IMR-90 (cell line): ENCODE data around the gene PES1. TPM values are rescaled to one million over a fixed set of nuclear protein-coding genes. Genes with fewer than 3 reads are reported as not detected.

Experiments
- ATAC-seq: fragments of 200-7000 bp; cut with Tn5 transposase; 2 replicates; pipeline ENCODE4 v1.9.1; 2020; ENCODE audit warnings: low read depth, mild to moderate bottlenecking, moderate library complexity
- BruUV-seq: library from RNA; stranded (reverse); fragments of 400-500 nt; replicated peaks from 2 replicates; lab custom pipeline; 2021; lab: Mats Ljungman, UMichigan
- CTCF ChIA-PET: fragments of 300-600 bp; formaldehyde crosslinking; extraction: SDS; loops from one replicate; lab custom pipeline; 2021; ENCODE audit warnings: antibody characterized with exemption; lab: Yijun Ruan, JAX
- POLR2A ChIA-PET: fragments of 300-600 bp; sonication (Branson Sonifier 250); formaldehyde crosslinking; loops from one replicate; lab custom pipeline; 2022; ENCODE audit warnings: antibody characterized with exemption; ENCODE audit not compliant: unreplicated experiment; lab: Charles Lee
- DNase-seq: peaks from one replicate; pipeline ENCODE4 v3.0.0; 2013
- H2AFZ ChIP-seq: replicated peaks from 2 replicates; pipeline ENCODE3; 2013; ENCODE audit warnings: low read length, mild to moderate bottlenecking; ENCODE audit not compliant: poor library complexity
- H2AK5ac ChIP-seq: 2 replicates; pipeline ENCODE4 v1.6.1; 2013; ENCODE audit warnings: low read depth, low read length, inconsistent platforms
- H2AK9ac ChIP-seq: replicated peaks from 2 replicates; pipeline ENCODE3; 2013; ENCODE audit warnings: mild to moderate bottlenecking, low read depth, low read length, moderate library complexity; ENCODE audit not compliant: poor library complexity
- H2BK120ac ChIP-seq: 2 replicates; pipeline ENCODE4 v1.6.1; 2013; ENCODE audit warnings: low read depth, low read length, inconsistent platforms
- H2BK15ac ChIP-seq: 3 replicates; pipeline ENCODE4 v1.6.1; 2013; ENCODE audit warnings: low read depth, low read length, inconsistent platforms
- H2BK20ac ChIP-seq: 2 replicates; pipeline ENCODE4 v1.6.1; 2013; ENCODE audit warnings: low read depth, mild to moderate bottlenecking, inconsistent platforms, low read length, moderate library complexity
- H2BK5ac ChIP-seq: 2 replicates; pipeline ENCODE4 v1.6.1; 2013; ENCODE audit warnings: mild to moderate bottlenecking, low read depth, low read length, inconsistent platforms; ENCODE audit not compliant: poor library complexity, severe bottlenecking
- H3K14ac ChIP-seq: replicated peaks from 2 replicates; pipeline ENCODE4 v1.6.1; 2013; ENCODE audit warnings: low read depth, low read length, inconsistent platforms
- H3K18ac ChIP-seq: 2 replicates; pipeline ENCODE4 v1.6.1; 2013; ENCODE audit warnings: low read depth, low read length, control low read depth
- H3K23ac ChIP-seq: 2 replicates; pipeline ENCODE4 v1.6.1; 2013; ENCODE audit warnings: low read depth, low read length, inconsistent platforms
- H3K27ac ChIP-seq: 2 replicates; pipeline ENCODE4 v1.5.1; 2013; ENCODE audit warnings: mild to moderate bottlenecking, control low read depth, low read length; ENCODE audit not compliant: insufficient read depth
- H3K27me3 ChIP-seq: 2 replicates; pipeline ENCODE4 v1.6.1; 2013; ENCODE audit warnings: low read length; ENCODE audit not compliant: control insufficient read depth, insufficient read depth
- H3K36me3 ChIP-seq: 2 replicates; pipeline ENCODE4 v1.6.1; 2013; ENCODE audit warnings: low read length, mixed read lengths; ENCODE audit not compliant: control insufficient read depth, insufficient read depth
- H3K4ac ChIP-seq: 2 replicates; pipeline ENCODE4 v1.6.1; 2013; ENCODE audit warnings: low read depth, low read length, inconsistent platforms
- H3K4me1 ChIP-seq: 2 replicates; pipeline ENCODE4 v1.6.1; 2013; ENCODE audit warnings: low read length, mixed read lengths; ENCODE audit not compliant: control insufficient read depth, insufficient read depth
- H3K4me2 ChIP-seq: 2 replicates; pipeline ENCODE4 v1.6.1; 2013; ENCODE audit warnings: low read depth, mild to moderate bottlenecking, control low read depth, low read length, moderate library complexity
- H3K4me3 ChIP-seq: 2 replicates; pipeline ENCODE4 v1.5.1; 2013; ENCODE audit warnings: low read depth, mild to moderate bottlenecking, control low read depth, low read length, moderate library complexity; ENCODE audit not compliant: insufficient read depth
- H3K56ac ChIP-seq: 2 replicates; pipeline ENCODE4 v1.6.1; 2013; ENCODE audit warnings: low read length, inconsistent platforms; ENCODE audit not compliant: insufficient read depth; ENCODE audit errors: extremely low read depth
- H3K79me1 ChIP-seq, 2 experiments: 2 replicates each; pipeline ENCODE4 v1.6.1; 2013; ENCODE audit warnings: low read length in 2 of 2, inconsistent platforms in 1 of 2, low read depth in 1 of 2
- H3K9ac ChIP-seq: 2 replicates; pipeline ENCODE4 v1.6.1; 2013; ENCODE audit warnings: low read depth, low read length, control low read depth
- H3K9me1 ChIP-seq: 2 replicates; pipeline ENCODE4 v1.6.1; 2013; ENCODE audit warnings: low read length, inconsistent platforms; ENCODE audit not compliant: insufficient read depth
- H3K9me3 ChIP-seq: 2 replicates; pipeline ENCODE4 v1.6.1; 2013; ENCODE audit warnings: low read length; ENCODE audit not compliant: control insufficient read depth, insufficient read depth
- H4K20me1 ChIP-seq: 2 replicates; pipeline ENCODE4 v1.6.1; 2013; ENCODE audit warnings: low read length, inconsistent platforms; ENCODE audit not compliant: insufficient read depth
- H4K5ac ChIP-seq: 2 replicates; pipeline ENCODE4 v1.6.1; 2013; ENCODE audit warnings: mild to moderate bottlenecking, low read depth, low read length, control low read depth
- H4K8ac ChIP-seq, 2 experiments: 2 replicates each; pipeline ENCODE4 v1.6.1; 2013; ENCODE audit warnings: low read depth in 2 of 2, low read length in 2 of 2, control low read depth in 1 of 2, inconsistent platforms in 1 of 2
- H4K91ac ChIP-seq: 2 replicates; pipeline ENCODE4 v1.6.1; 2013; ENCODE audit warnings: low read depth, low read length, inconsistent platforms; ENCODE audit not compliant: insufficient read depth
- POLR2A ChIP-seq: IDR thresholded peaks from 2 replicates; pipeline ENCODE4 v1.6.1; 2012; ENCODE audit warnings: mild to moderate bottlenecking, low read depth, low read length
- USF2 ChIP-seq: fragments of 150-350 bp; IDR thresholded peaks from 2 replicates; pipeline ENCODE4 v1.6.1; 2017; ENCODE audit warnings: mild to moderate bottlenecking, antibody characterized with exemption, low read length, low read depth
- WGBS, 2 experiments: methylation state at CpG; one replicate each; pipeline versions ENCODE4 v1.1.5 to v1.1.7; 2013; ENCODE audit warnings: missing lambda C conversion rate in 2 of 2; ENCODE audit not compliant: insufficient read length in 1 of 2; ENCODE audit errors: extremely low coverage in 2 of 2; 5-methylcytosine and 5-hydroxymethylcytosine counted together
- dilution Hi-C: fragments of 300-500 bp; cut with HindIII; formaldehyde crosslinking; loops from one replicate; pipeline ENCODE4 v1.14.3; 2018; ENCODE audit warnings: low sequenced_read_pairs; ENCODE audit not compliant: unreplicated experiment
- in situ Hi-C: fragments of 300-500 bp; cut with MboI; formaldehyde crosslinking; loops from 3 replicates; pipeline ENCODE4 v1.14.3; 2019; ENCODE audit warnings: low sequenced_read_pairs, inconsistent platforms, mixed read lengths
- intact Hi-C: fragments of 100-400 bp; cut with micrococcal nuclease; formaldehyde crosslinking; loops from 2 replicates; pipeline ENCODE4 v1.10.0; 2022
- polyA plus RNA-seq, 3 experiments: library from polyadenylated mRNA; depleted of rRNA; stranded (reverse); fragments of >200 nt; gene quantifications; 2 replicates each; pipeline ENCODE4 v1.2.3, GENCODE V29; 2012; ENCODE audit warnings: low replicate concordance in 1 of 3
- total RNA-seq: library from RNA; depleted of rRNA; stranded (reverse); fragments of >200 nt; gene quantifications from 2 replicates; pipeline ENCODE4 v1.2.3, GENCODE V29; 2012

Gene PES1
- total and polyA plus RNA-seq, 2 of the 4 experiments (the other 2 are of a cell fraction) = 120 to 142 TPM

GRCh38 chr22:30574997-30575671 lies 16.6 kb downstream of the PES1 start (continued):
- no peak for TF ChIP-seq POLR2A

GRCh38 chr22:30574095-30574981 lies 17.4 kb downstream of the PES1 start, which contains the start of gene GAL3ST1:
Gene GAL3ST1, minus strand, starts transcription at chr22:30574665. Its CDS starts 17,273 bp downstream, at chr22:30557392.
- Histone ChIP-seq H2BK120ac (no peak within 1 kb of the TSS), H3K4me3 (no peak within 1 kb of the TSS), H3K9ac (no peak within 1 kb of the TSS), H3K23ac (no peak within 1 kb of the TSS; the same call in 1 of the 2 replicates), H2AK5ac (peak within 1 kb of the TSS; percentile 6; the same call in 1 of the 2 replicates), H3K14ac (no peak within 1 kb of the TSS), H2BK20ac (no peak within 1 kb of the TSS), H3K9me3 (no peaks in the 10 kb centered on the region), H3K4me2 (no peak within 1 kb of the TSS), H4K91ac (no peak within 1 kb of the TSS), H4K5ac (no peak within 1 kb of the TSS), H4K8ac (no peak within 1 kb of the TSS), H3K4ac (no peak within 1 kb of the TSS; the same call in 1 of the 2 replicates), H3K79me1 (no peaks in the 10 kb centered on the region), H3K36me3 (peaks cover 31% of the 10 kb centered on the region), H3K27me3 (peaks cover 22% of the 10 kb centered on the region), H3K18ac (0 out of 2 replicates have a peak within 1 kb of the TSS, but pooled peaks have one; percentile 26), H3K4me1 (peaks cover 9% of the 10 kb centered on the region), H3K9me1 (peaks cover 7% of the 10 kb centered on the region; the same call in 1 of the 2 replicates), H2AFZ (peak within 1 kb of the TSS; percentile 58), H2AK9ac (peak within 1 kb of the TSS; percentile 9), H4K20me1 (no peaks in the 10 kb centered on the region; the same call in 1 of the 2 replicates), H3K27ac (peak within 1 kb of the TSS; percentile 14), H2BK5ac (no peak within 1 kb of the TSS), H3K56ac (no peak within 1 kb of the TSS), H2BK15ac (no peak within 1 kb of the TSS)
- no peak for TF ChIP-seq USF2
- in situ Hi-C loops = no loop called here
- intact Hi-C loops = no loop called here
- ATAC-seq (no peak), DNase-seq (no peak)
- 17% methylated on average over 7 of the region's 75 CpGs; no CpG with 5 or more reads in 1 of the 2 experiments for WGBS, 2 experiments
- dilution Hi-C loops = no loop called here
- no TSS peak for BruUV-seq
- ChIA-PET CTCF (no interaction called here), POLR2A (no interaction called here)
